IMR-90 (cell line): Measurements from ENCODE around the gene TCFL5. TPM values are rescaled to one million over a fixed set of nuclear protein-coding genes. Genes with fewer than 3 reads are reported as not detected.

Experiments used
- ATAC-seq: fragments of 200-7000 bp; cut with Tn5 transposase; 2 replicates; pipeline ENCODE4 v1.9.1; 2020; ENCODE audit warnings: low read depth, mild to moderate bottlenecking, moderate library complexity
- BruUV-seq: library from RNA; stranded (reverse); fragments of 400-500 nt; replicated peaks from 2 replicates; lab custom pipeline; 2021; lab: Mats Ljungman, UMichigan
- CTCF ChIA-PET: fragments of 300-600 bp; formaldehyde crosslinking; extraction: SDS; loops from one replicate; lab custom pipeline; 2021; ENCODE audit warnings: antibody characterized with exemption; lab: Yijun Ruan, JAX
- POLR2A ChIA-PET: fragments of 300-600 bp; sonication (Branson Sonifier 250); formaldehyde crosslinking; loops from one replicate; lab custom pipeline; 2022; ENCODE audit warnings: antibody characterized with exemption; ENCODE audit not compliant: unreplicated experiment; lab: Charles Lee
- DNase-seq: peaks from one replicate; pipeline ENCODE4 v3.0.0; 2013
- H2AFZ ChIP-seq: replicated peaks from 2 replicates; pipeline ENCODE3; 2013; ENCODE audit warnings: low read length, mild to moderate bottlenecking; ENCODE audit not compliant: poor library complexity
- H2AK5ac ChIP-seq: 2 replicates; pipeline ENCODE4 v1.6.1; 2013; ENCODE audit warnings: low read depth, low read length, inconsistent platforms
- H2AK9ac ChIP-seq: replicated peaks from 2 replicates; pipeline ENCODE3; 2013; ENCODE audit warnings: mild to moderate bottlenecking, low read depth, low read length, moderate library complexity; ENCODE audit not compliant: poor library complexity
- H2BK120ac ChIP-seq: 2 replicates; pipeline ENCODE4 v1.6.1; 2013; ENCODE audit warnings: low read depth, low read length, inconsistent platforms
- H2BK15ac ChIP-seq: 3 replicates; pipeline ENCODE4 v1.6.1; 2013; ENCODE audit warnings: low read depth, low read length, inconsistent platforms
- H2BK20ac ChIP-seq: 2 replicates; pipeline ENCODE4 v1.6.1; 2013; ENCODE audit warnings: low read depth, mild to moderate bottlenecking, inconsistent platforms, low read length, moderate library complexity
- H2BK5ac ChIP-seq: 2 replicates; pipeline ENCODE4 v1.6.1; 2013; ENCODE audit warnings: mild to moderate bottlenecking, low read depth, low read length, inconsistent platforms; ENCODE audit not compliant: poor library complexity, severe bottlenecking
- H3K14ac ChIP-seq: replicated peaks from 2 replicates; pipeline ENCODE4 v1.6.1; 2013; ENCODE audit warnings: low read depth, low read length, inconsistent platforms
- H3K18ac ChIP-seq: 2 replicates; pipeline ENCODE4 v1.6.1; 2013; ENCODE audit warnings: low read depth, low read length, control low read depth
- H3K23ac ChIP-seq: 2 replicates; pipeline ENCODE4 v1.6.1; 2013; ENCODE audit warnings: low read depth, low read length, inconsistent platforms
- H3K27ac ChIP-seq: 2 replicates; pipeline ENCODE4 v1.5.1; 2013; ENCODE audit warnings: mild to moderate bottlenecking, control low read depth, low read length; ENCODE audit not compliant: insufficient read depth
- H3K27me3 ChIP-seq: 2 replicates; pipeline ENCODE4 v1.6.1; 2013; ENCODE audit warnings: low read length; ENCODE audit not compliant: control insufficient read depth, insufficient read depth
- H3K36me3 ChIP-seq: 2 replicates; pipeline ENCODE4 v1.6.1; 2013; ENCODE audit warnings: low read length, mixed read lengths; ENCODE audit not compliant: control insufficient read depth, insufficient read depth
- H3K4ac ChIP-seq: 2 replicates; pipeline ENCODE4 v1.6.1; 2013; ENCODE audit warnings: low read depth, low read length, inconsistent platforms
- H3K4me1 ChIP-seq: 2 replicates; pipeline ENCODE4 v1.6.1; 2013; ENCODE audit warnings: low read length, mixed read lengths; ENCODE audit not compliant: control insufficient read depth, insufficient read depth
- H3K4me2 ChIP-seq: 2 replicates; pipeline ENCODE4 v1.6.1; 2013; ENCODE audit warnings: low read depth, mild to moderate bottlenecking, control low read depth, low read length, moderate library complexity
- H3K4me3 ChIP-seq: 2 replicates; pipeline ENCODE4 v1.5.1; 2013; ENCODE audit warnings: low read depth, mild to moderate bottlenecking, control low read depth, low read length, moderate library complexity; ENCODE audit not compliant: insufficient read depth
- H3K56ac ChIP-seq: 2 replicates; pipeline ENCODE4 v1.6.1; 2013; ENCODE audit warnings: low read length, inconsistent platforms; ENCODE audit not compliant: insufficient read depth; ENCODE audit errors: extremely low read depth
- H3K79me1 ChIP-seq, 2 experiments: 2 replicates each; pipeline ENCODE4 v1.6.1; 2013; ENCODE audit warnings: low read length in 2 of 2, inconsistent platforms in 1 of 2, low read depth in 1 of 2
- H3K9ac ChIP-seq: 2 replicates; pipeline ENCODE4 v1.6.1; 2013; ENCODE audit warnings: low read depth, low read length, control low read depth
- H3K9me1 ChIP-seq: 2 replicates; pipeline ENCODE4 v1.6.1; 2013; ENCODE audit warnings: low read length, inconsistent platforms; ENCODE audit not compliant: insufficient read depth
- H3K9me3 ChIP-seq: 2 replicates; pipeline ENCODE4 v1.6.1; 2013; ENCODE audit warnings: low read length; ENCODE audit not compliant: control insufficient read depth, insufficient read depth
- H4K20me1 ChIP-seq: 2 replicates; pipeline ENCODE4 v1.6.1; 2013; ENCODE audit warnings: low read length, inconsistent platforms; ENCODE audit not compliant: insufficient read depth
- H4K5ac ChIP-seq: 2 replicates; pipeline ENCODE4 v1.6.1; 2013; ENCODE audit warnings: mild to moderate bottlenecking, low read depth, low read length, control low read depth
- H4K8ac ChIP-seq, 2 experiments: 2 replicates each; pipeline ENCODE4 v1.6.1; 2013; ENCODE audit warnings: low read depth in 2 of 2, low read length in 2 of 2, control low read depth in 1 of 2, inconsistent platforms in 1 of 2
- H4K91ac ChIP-seq: 2 replicates; pipeline ENCODE4 v1.6.1; 2013; ENCODE audit warnings: low read depth, low read length, inconsistent platforms; ENCODE audit not compliant: insufficient read depth
- BHLHE40 ChIP-seq: fragments of 150-350 bp; IDR thresholded peaks from 2 replicates; pipeline ENCODE4 v1.6.1; 2016; ENCODE audit warnings: mild to moderate bottlenecking, low read depth, low read length
- CHD1 ChIP-seq: IDR thresholded peaks from 2 replicates; pipeline ENCODE4 v1.6.1; 2012; ENCODE audit warnings: low read depth, low read length, improper control_type of control experiment
- FOS ChIP-seq: fragments of 150-350 bp; IDR thresholded peaks from 2 replicates; pipeline ENCODE4 v1.6.1; 2016; ENCODE audit warnings: low read depth, low read length
- MAFK ChIP-seq: IDR thresholded peaks from 2 replicates; pipeline ENCODE4 v1.6.1; 2012; ENCODE audit warnings: low read depth, low read length, improper control_type of control experiment
- MAZ ChIP-seq: IDR thresholded peaks from 2 replicates; pipeline ENCODE4 v1.6.1; 2012; ENCODE audit warnings: low read depth, mild to moderate bottlenecking, low read length, improper control_type of control experiment, moderate library complexity, borderline replicate concordance
- NFE2L2 ChIP-seq: fragments of 150-350 bp; IDR thresholded peaks from 2 replicates; pipeline ENCODE4 v1.6.1; 2016; ENCODE audit warnings: low read depth, mild to moderate bottlenecking, low read length
- POLR2A ChIP-seq: IDR thresholded peaks from 2 replicates; pipeline ENCODE4 v1.6.1; 2012; ENCODE audit warnings: mild to moderate bottlenecking, low read depth, low read length
- RFX5 ChIP-seq: IDR thresholded peaks from 2 replicates; pipeline ENCODE4 v1.8.0; 2012; ENCODE audit warnings: low read depth, mild to moderate bottlenecking, low read length, moderate library complexity
- SMC3 ChIP-seq: fragments of 150-350 bp; IDR thresholded peaks from 2 replicates; pipeline ENCODE4 v1.6.1; 2016; ENCODE audit warnings: low read depth, mild to moderate bottlenecking, antibody characterized with exemption, low read length, moderate library complexity
- WGBS, 2 experiments: methylation state at CpG; one replicate each; pipeline versions ENCODE4 v1.1.5 to v1.1.7; 2013; ENCODE audit warnings: missing lambda C conversion rate in 2 of 2; ENCODE audit not compliant: insufficient read length in 1 of 2; ENCODE audit errors: extremely low coverage in 2 of 2; 5-methylcytosine and 5-hydroxymethylcytosine counted together
- dilution Hi-C: fragments of 300-500 bp; cut with HindIII; formaldehyde crosslinking; loops from one replicate; pipeline ENCODE4 v1.14.3; 2018; ENCODE audit warnings: low sequenced_read_pairs; ENCODE audit not compliant: unreplicated experiment
- in situ Hi-C: fragments of 300-500 bp; cut with MboI; formaldehyde crosslinking; loops from 3 replicates; pipeline ENCODE4 v1.14.3; 2019; ENCODE audit warnings: low sequenced_read_pairs, inconsistent platforms, mixed read lengths
- intact Hi-C: fragments of 100-400 bp; cut with micrococcal nuclease; formaldehyde crosslinking; loops from 2 replicates; pipeline ENCODE4 v1.10.0; 2022
- polyA plus RNA-seq, 3 experiments: library from polyadenylated mRNA; depleted of rRNA; stranded (reverse); fragments of >200 nt; gene quantifications; 2 replicates each; pipeline ENCODE4 v1.2.3, GENCODE V29; 2012; ENCODE audit warnings: low replicate concordance in 1 of 3
- total RNA-seq: library from RNA; depleted of rRNA; stranded (reverse); fragments of >200 nt; gene quantifications from 2 replicates; pipeline ENCODE4 v1.2.3, GENCODE V29; 2012
- TF ChIP-seq, protein P1 (sequence below): fragments of 150-350 bp; IDR thresholded peaks from 2 replicates; pipeline ENCODE4 v1.6.1; 2017; ENCODE audit warnings: mild to moderate bottlenecking, antibody characterized with exemption, low read length, low read depth
- TF ChIP-seq, protein P2 (sequence below): conservative IDR thresholded peaks from 2 replicates; pipeline ENCODE4 v1.5.1; 2012; ENCODE audit warnings: mild to moderate bottlenecking, low read depth, low read length, improper control_type of control experiment

The TCFL5 gene
- total and polyA plus RNA-seq, 2 of the 4 experiments (the other 2 are of a cell fraction), result 6.0 to 8.2 TPM

- H3K9me1 ChIP-seq, result peaks cover 4% of the 10 kb centered on the region; the same call in 1 of the 2 replicates
- CTCF ChIA-PET, result no interaction called here
- in situ Hi-C loops (no loop called here), dilution Hi-C loops (no loop called here), intact Hi-C loops (no loop called here)
- no peak for DNase-seq
- no peak overlapping the region for H3K4ac ChIP-seq
- no peak overlapping the region for H3K56ac ChIP-seq
- no peaks in the 10 kb centered on the region for H3K9me3 ChIP-seq
- no peak overlapping the region for H3K18ac ChIP-seq
- POLR2A ChIA-PET, result no interaction called here
- no peak overlapping the region for H3K27ac ChIP-seq
- no peak overlapping the region for H3K4me2 ChIP-seq
- peak overlapping the region; percentile 41 for H2AFZ ChIP-seq
- H2BK120ac ChIP-seq, result no peak overlapping the region
- 98% methylated on average over 8 of the region's 13 CpGs; no CpG with 5 or more reads in 1 of the 2 experiments for WGBS, 2 experiments
- no peak overlapping the region for H3K23ac ChIP-seq
- peaks cover 27% of the 10 kb centered on the region for H3K36me3 ChIP-seq
- no peak overlapping the region for H4K91ac ChIP-seq
- no peak overlapping the region for H3K14ac ChIP-seq
- TF ChIP-seq MAZ (no peak), NFE2L2 (no peak), FOS (no peak), MAFK (no peak), CHD1 (no peak), POLR2A (no peak), BHLHE40 (no peak), SMC3 (no peak), RFX5 (no peak)
- TF ChIP-seq, protein P1, sequence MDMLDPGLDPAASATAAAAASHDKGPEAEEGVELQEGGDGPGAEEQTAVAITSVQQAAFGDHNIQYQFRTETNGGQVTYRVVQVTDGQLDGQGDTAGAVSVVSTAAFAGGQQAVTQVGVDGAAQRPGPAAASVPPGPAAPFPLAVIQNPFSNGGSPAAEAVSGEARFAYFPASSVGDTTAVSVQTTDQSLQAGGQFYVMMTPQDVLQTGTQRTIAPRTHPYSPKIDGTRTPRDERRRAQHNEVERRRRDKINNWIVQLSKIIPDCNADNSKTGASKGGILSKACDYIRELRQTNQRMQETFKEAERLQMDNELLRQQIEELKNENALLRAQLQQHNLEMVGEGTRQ, result no peak
- TF ChIP-seq, protein P2, sequence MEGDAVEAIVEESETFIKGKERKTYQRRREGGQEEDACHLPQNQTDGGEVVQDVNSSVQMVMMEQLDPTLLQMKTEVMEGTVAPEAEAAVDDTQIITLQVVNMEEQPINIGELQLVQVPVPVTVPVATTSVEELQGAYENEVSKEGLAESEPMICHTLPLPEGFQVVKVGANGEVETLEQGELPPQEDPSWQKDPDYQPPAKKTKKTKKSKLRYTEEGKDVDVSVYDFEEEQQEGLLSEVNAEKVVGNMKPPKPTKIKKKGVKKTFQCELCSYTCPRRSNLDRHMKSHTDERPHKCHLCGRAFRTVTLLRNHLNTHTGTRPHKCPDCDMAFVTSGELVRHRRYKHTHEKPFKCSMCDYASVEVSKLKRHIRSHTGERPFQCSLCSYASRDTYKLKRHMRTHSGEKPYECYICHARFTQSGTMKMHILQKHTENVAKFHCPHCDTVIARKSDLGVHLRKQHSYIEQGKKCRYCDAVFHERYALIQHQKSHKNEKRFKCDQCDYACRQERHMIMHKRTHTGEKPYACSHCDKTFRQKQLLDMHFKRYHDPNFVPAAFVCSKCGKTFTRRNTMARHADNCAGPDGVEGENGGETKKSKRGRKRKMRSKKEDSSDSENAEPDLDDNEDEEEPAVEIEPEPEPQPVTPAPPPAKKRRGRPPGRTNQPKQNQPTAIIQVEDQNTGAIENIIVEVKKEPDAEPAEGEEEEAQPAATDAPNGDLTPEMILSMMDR, result no peak
- peaks cover 17% of the 10 kb centered on the region; the same call in 1 of the 2 replicates for H4K20me1 ChIP-seq
- no peak overlapping the region for H2BK15ac ChIP-seq
- H3K27me3 ChIP-seq, result no peaks in the 10 kb centered on the region
- no peak overlapping the region for H4K8ac ChIP-seq
- no peak for ATAC-seq
- no peak overlapping the region for H3K4me3 ChIP-seq
- H3K79me1 ChIP-seq, result peaks cover 18 to 48% of the 10 kb centered on the region in 2 experiments
- no peak overlapping the region for H2BK5ac ChIP-seq
- no peak overlapping the region for H3K9ac ChIP-seq
- H2AK9ac ChIP-seq, result no peak overlapping the region
- H2BK20ac ChIP-seq, result no peak overlapping the region
- H3K4me1 ChIP-seq, result no peaks in the 10 kb centered on the region
- no TSS peak for BruUV-seq
- H2AK5ac ChIP-seq, result no peak overlapping the region
- no peak overlapping the region for H4K5ac ChIP-seq
Measured at GRCh38 chr20:62854121-62854520, 7.5 kb downstream of the TCFL5 start.
